Measurements from ENCODE around the gene NELL1. TPM values are rescaled to one million over a fixed set of nuclear protein-coding genes. Genes with fewer than 3 reads are reported as not detected.
A peak's percentile ranks its signal among the peaks of the same experiment; 100 is the strongest.
"Not testable (repeated sequence)": the region's sequence is repeated elsewhere in the genome, so short reads cannot be mapped to it uniquely, and the experiment has no call there.

The NELL1 gene
- total RNA-seq, 1 experiment from 2014 or later = not detected

DNA sequence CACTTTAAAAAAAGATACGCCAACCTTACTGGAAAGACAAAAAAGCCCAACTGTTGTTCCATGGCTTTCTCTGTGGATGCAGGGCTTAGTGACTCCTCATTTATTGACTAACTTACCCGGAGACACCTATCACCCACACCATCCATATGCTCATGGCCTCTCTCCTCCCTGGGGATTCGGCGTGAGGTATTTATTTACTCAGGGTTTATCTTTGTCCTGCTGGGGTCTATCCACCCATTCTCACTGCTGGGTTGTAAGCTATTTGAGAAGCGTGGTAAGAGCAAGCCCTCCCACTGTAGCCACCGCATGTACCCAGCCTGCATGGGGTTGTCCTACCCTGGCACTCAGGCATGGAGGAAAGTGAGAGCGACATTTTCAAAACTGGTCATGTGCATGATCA is 93.6 kb downstream of the NELL1 start:
- no peak for DNase-seq (ENCODE audit: low read depth)

DNA sequence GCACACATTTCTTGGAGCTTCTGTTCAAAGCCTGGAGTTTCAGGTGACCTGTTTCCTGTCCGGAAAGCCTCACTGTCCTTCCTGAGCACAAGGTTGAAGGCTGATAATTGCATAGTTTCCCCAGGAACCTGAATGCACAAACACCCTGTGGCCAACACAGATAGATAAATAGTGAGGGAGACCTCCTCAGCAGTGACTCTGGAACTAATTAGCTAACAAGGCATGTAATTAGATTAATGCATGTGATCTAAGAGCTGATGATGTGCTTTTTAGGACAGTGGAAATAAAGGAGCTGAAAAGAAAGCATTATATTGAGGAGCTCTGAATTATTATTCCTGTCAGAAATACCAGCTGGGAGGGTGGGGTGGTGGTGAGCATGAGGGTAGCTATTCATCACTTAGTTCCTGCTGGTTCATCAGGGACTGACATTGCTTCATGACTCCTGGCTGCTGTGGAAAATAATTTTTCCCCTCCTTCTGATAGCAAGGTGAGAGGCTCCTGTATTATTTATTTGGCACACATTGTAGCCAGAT is 101.1 kb downstream of the NELL1 start:
- no peak for DNase-seq (ENCODE audit: low read depth)

GRCh38 chr11:20771026-20771425 is 101.6 kb downstream of the NELL1 start:
- DNase-seq (ENCODE audit: low read depth) = no peak

DNA sequence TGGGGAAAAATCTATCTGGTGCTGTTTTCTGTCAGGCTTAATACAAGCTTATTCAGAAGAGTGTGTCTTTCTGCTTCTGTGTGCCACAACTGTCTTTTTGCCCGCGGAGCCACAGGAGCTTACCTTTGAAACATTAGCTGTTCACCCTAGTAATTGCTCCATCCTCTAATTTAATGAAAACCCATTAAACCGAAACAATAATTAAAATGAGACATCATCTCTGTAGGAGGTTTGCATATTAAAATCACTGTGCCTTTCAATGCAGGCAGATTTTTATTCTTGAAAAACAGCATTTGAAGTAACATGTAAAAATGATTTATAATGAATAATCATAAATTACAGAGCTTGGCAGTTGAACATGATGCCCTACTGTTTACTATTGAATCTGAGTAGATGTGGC is 102.3 kb downstream of the NELL1 start:
- DNase-seq (ENCODE audit: low read depth) = no peak

- no peak for DNase-seq (ENCODE audit: low read depth)
Observed at GRCh38 chr11:20775331-20775730, 105.9 kb downstream of the NELL1 start.

- no peak for DNase-seq (ENCODE audit: low read depth)
Observed at GRCh38 chr11:20782775-20783174, 113.4 kb downstream of the NELL1 start.

DNA sequence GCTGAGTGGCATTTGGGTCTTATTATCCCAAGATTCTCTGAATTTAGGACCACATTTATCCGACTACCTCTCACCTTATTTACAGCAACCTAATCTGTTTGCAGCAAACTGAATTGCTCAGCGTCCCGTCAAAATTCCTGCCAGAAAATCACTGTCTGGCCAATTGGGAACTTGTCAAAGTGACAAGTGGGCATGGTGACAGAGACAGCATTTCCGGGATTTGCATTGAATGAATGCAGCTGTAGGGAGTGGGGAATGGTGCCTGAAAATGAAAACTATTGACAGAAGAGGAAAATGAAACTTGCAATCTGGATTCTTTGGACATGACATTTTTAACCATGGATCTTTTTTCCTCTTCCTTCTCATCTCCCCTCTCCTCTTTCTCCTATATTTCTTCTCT is 113.8 kb downstream of the NELL1 start:
- no peak for DNase-seq (ENCODE audit: low read depth)

DNA sequence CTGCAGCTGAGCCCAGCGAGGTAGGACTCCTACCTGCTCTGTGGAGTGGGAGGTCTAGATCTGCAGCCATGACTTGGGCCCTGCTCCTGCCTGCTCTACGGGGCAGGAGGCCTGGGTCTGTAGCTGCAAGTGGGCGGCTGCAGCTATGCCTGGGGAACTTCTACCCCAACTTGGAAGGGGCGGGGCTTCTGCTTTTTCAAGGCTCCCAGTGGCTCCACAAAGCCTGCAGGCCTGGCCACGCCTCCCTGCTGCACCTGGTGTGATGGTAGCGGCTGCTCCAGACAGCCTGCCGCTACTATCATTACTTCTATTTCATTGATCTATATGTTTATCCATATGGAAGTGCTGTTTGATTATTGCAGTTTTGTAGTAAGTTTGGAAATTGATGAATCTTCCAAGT is 121.2 kb downstream of the NELL1 start:
- no peak for DNase-seq (ENCODE audit: low read depth)

DNA sequence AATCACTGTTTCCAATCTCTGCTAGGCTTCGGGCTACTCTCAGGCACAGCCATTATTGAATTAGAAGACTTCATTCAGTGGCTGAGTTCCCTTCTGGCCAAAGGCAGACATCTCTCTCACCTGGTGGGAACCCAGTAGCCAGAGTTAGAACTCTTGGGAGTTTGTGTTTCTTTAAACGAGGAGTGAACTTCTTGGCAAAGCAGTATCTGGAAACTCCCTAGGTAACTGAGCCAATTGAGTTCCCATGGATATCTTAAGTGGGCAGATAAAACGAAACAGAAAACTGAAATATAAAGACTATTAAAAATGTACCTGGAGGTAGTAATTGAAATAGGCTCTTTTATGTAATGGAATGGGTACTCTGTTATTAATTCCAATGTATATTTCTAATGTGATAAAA is 125.6 kb downstream of the NELL1 start:
- no peak for DNase-seq (ENCODE audit: low read depth)

- no peak for DNase-seq (ENCODE audit: low read depth)
Observed at GRCh38 chr11:20808328-20808727, 138.9 kb downstream of the NELL1 start.

DNA sequence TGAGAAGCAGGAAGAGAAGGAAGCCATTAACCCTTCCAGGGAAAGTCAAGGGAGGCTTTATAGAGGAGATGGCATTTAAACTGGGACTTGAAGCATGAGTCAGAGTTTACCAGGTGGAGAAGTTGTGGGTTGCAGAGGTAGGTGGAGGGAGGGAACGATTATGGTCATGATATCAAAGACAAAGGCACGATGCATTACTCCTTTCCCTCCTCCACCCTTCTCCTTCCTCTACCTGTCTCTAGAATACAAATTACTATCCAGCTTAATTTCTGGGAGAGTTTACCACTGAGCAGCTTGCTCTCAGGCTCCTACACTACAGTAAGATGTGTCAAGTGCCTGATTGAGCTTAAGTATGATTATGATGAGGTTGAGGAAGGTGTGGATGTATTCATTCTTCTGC is 151.7 kb downstream of the NELL1 start:
- no peak for DNase-seq (ENCODE audit: low read depth)

DNA sequence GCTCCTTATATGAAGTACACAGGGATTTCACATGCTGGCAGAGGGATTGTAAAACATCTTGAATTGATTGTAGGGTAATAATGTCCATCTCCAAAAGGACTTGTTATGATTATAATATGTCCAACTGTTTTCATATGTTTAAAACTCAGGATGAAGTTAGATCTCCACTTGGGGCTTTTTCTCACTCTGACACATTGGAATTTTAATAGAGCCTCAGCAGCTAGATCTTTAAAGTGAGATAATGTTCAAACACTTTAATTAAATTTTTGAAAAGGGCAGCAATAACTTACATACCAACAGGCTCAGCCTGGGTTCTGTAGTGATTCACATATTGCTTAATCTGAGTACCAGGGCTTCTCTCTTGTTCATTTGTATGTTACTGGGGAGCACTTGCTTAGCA is 152.1 kb downstream of the NELL1 start:
- DNase-seq (ENCODE audit: low read depth) = no peak

GRCh38 chr11:20824773-20825172 is 155.4 kb downstream of the NELL1 start:
- DNase-seq (ENCODE audit: low read depth) = no peak

GRCh38 chr11:20835561-20835960 is 166.2 kb downstream of the NELL1 start:
- no peak for DNase-seq (ENCODE audit: low read depth)

- no peak for DNase-seq (ENCODE audit: low read depth)
Observed at GRCh38 chr11:20839231-20839630, 169.8 kb downstream of the NELL1 start.

- peak; percentile 3 for DNase-seq (ENCODE audit: low read depth)
Observed at GRCh38 chr11:20840341-20840740, 171.0 kb downstream of the NELL1 start.

DNA sequence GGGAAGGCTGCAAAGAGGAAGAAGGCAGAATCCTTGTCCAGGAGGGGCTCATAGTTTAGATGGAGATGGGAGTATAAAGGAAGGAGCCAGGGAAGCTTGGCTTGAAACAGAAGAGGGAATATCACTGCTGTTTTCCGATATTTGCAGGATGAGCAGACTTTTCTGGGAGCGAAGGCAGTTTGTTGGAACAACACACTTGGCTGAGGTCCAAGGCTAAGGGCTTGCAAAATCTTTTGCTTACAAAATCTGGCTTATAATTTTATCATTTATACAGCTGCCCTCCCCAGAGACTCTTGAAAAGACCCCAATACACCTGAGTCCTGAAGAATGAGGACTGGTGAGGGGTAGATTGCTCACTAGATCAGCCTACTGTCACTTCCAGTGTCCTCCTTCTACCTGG is 174.8 kb downstream of the NELL1 start:
- DNase-seq (ENCODE audit: low read depth) = no peak

GRCh38 chr11:20844630-20845029 is 175.2 kb downstream of the NELL1 start:
- no peak for DNase-seq (ENCODE audit: low read depth)

- no peak for DNase-seq (ENCODE audit: low read depth)
Observed at GRCh38 chr11:20854215-20854955, 185.0 kb downstream of the NELL1 start.

- DNase-seq (ENCODE audit: low read depth) = no peak
Observed at GRCh38 chr11:20861322-20861721, 191.9 kb downstream of the NELL1 start.

- not testable (repeated sequence) for DNase-seq (ENCODE audit: low read depth)
Observed at GRCh38 chr11:20862263-20862662, 192.9 kb downstream of the NELL1 start.

GRCh38 chr11:20864628-20865027 is 195.2 kb downstream of the NELL1 start:
- no peak for DNase-seq (ENCODE audit: low read depth)

- no peak for DNase-seq (ENCODE audit: low read depth)
Observed at GRCh38 chr11:20865161-20865560, 195.8 kb downstream of the NELL1 start.

GRCh38 chr11:20869123-20869522 is 199.7 kb downstream of the NELL1 start:
- no peak for DNase-seq (ENCODE audit: low read depth)

Measured in M059J (cell line).